ENCODE data around the gene WFIKKN1. TPM values are rescaled to one million over a fixed set of nuclear protein-coding genes. Genes with fewer than 3 reads are reported as not detected.

The WFIKKN1 gene
- total and polyA plus RNA-seq, 2 of the 13 experiments (the other 11 are each of a cell fraction or from before 2014, with no cell fraction given): 1.7 to 4.9 TPM

DNA sequence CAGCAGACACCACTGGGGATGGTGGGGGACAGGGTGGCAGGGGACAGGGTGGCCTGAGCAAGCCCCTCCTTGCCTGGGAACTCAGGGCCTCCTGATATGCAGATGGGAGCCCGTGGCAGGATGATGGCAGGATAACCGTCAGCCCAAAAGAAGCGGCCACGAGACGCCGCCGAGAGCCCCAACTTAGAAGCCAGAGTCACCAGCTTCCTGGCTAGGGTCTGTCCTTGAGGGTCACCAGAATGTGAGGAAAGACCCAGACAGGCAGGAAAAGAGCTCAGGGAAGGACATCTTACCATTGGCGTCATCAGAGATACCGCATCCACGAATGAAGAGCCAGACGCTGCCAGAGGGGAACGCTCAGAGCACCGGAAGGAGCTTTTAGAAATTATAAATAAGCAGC lies 21.5 kb upstream of the WFIKKN1 start:
- FAIRE-seq (no peak), DNase-seq (ENCODE audit: low spot score) (no peak), ATAC-seq (no peak)
- H3K4me1 ChIP-seq (ENCODE audit: insufficient read depth, low read length): peaks cover 17% of the 10 kb centered on the region
- H3K27me3 ChIP-seq (ENCODE audit: control insufficient read depth in 1 of 2, insufficient read depth in 2 of 2, low read length in 2 of 2): no peaks in the 10 kb centered on the region
- CTCF ChIA-PET (ENCODE audit: low intra/inter-chr PET ratio, low total read pairs): no interaction called here
- H3K9me3 ChIP-seq (ENCODE audit: low read length): no peaks in the 10 kb centered on the region
- 98% methylated on average over 13 of the region's 13 CpGs for WGBS (ENCODE audit: low lambda C conversion rate)
- H2AFZ ChIP-seq (ENCODE audit: low read length): no peak overlapping the region
- TF ChIP-seq, protein P1, sequence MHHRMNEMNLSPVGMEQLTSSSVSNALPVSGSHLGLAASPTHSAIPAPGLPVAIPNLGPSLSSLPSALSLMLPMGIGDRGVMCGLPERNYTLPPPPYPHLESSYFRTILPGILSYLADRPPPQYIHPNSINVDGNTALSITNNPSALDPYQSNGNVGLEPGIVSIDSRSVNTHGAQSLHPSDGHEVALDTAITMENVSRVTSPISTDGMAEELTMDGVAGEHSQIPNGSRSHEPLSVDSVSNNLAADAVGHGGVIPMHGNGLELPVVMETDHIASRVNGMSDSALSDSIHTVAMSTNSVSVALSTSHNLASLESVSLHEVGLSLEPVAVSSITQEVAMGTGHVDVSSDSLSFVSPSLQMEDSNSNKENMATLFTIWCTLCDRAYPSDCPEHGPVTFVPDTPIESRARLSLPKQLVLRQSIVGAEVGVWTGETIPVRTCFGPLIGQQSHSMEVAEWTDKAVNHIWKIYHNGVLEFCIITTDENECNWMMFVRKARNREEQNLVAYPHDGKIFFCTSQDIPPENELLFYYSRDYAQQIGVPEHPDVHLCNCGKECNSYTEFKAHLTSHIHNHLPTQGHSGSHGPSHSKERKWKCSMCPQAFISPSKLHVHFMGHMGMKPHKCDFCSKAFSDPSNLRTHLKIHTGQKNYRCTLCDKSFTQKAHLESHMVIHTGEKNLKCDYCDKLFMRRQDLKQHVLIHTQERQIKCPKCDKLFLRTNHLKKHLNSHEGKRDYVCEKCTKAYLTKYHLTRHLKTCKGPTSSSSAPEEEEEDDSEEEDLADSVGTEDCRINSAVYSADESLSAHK (CRISPR knock-in tag; IDR thresholded peaks at IDR 0.05; ENCODE audit: borderline replicate concordance): no peak
- TF ChIP-seq MTA1 (CRISPR knock-in tag; IDR thresholded peaks at IDR 0.05; ENCODE audit: borderline replicate concordance): no peak
- no peak for TF ChIP-seq ZNF558 (CRISPR knock-in tag; IDR thresholded peaks at IDR 0.05; ENCODE audit: borderline replicate concordance)
- peaks cover 8% of the 10 kb centered on the region for H3K79me2 ChIP-seq (ENCODE audit: insufficient read depth, low read length)
- no peak overlapping the region for H3K27ac ChIP-seq (ENCODE audit: extremely low read length, insufficient read depth, low read length)
- no TSS peak for BruUV-seq (replicated peaks)
- no peaks in the 10 kb centered on the region for H4K20me1 ChIP-seq (ENCODE audit: insufficient read depth, low read length)
- H3K36me3 ChIP-seq (replicated peaks in 1 of 2; ENCODE audit: control insufficient read depth in 1 of 2, insufficient read depth in 2 of 2, low read length in 2 of 2): 0 out of 5 replicates have a peak, but pooled peaks cover 1 to 3% of the 10 kb centered on the region in 2 experiments
- no peak overlapping the region for H3K4me3 ChIP-seq (replicated peaks in 1 of 3; ENCODE audit: insufficient read depth in 1 of 3, low read depth in 2 of 3, low read length in 3 of 3)
- H3K9ac ChIP-seq (ENCODE audit: insufficient read depth, low read depth, low read length): no peak overlapping the region
- peak overlapping the region; percentile 57; the same call in 1 of the 2 replicates for H3K4me2 ChIP-seq (ENCODE audit: low read depth, low read length)
- in situ Hi-C loops (cut with HindIII; ENCODE audit: extremely low pct_ligation_motif_present, low pct_unique_long_range_greater_than_20kb): no loop called here
- POLR2A ChIA-PET: no interaction called here
- intact Hi-C loops (cut with micrococcal nuclease; ENCODE audit: unreplicated experiment): no loop called here

DNA sequence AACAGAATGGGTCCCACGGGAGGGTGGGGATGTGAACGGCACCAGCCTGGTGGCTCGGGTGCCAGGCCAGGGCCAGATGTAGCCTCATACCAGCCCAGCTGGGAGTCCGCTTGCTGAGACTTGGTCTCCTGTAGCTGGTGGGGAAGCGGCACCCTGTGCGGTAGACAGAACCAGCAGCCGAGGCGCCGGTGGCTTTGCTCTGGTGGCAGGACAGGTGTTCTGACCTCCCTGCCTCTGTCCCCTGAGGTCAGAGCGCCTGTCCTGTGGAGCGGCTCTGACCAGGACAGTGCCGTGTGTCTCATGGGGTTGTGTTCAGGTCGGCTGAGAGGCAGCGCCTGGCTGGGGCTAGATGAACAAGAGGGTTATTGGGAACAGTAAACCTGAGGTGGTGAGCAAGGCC lies 20.8 kb upstream of the WFIKKN1 start:
- no peaks in the 10 kb centered on the region for H3K9me3 ChIP-seq (ENCODE audit: low read length)
- H3K27me3 ChIP-seq (ENCODE audit: control insufficient read depth in 1 of 2, insufficient read depth in 2 of 2, low read length in 2 of 2): no peaks in the 10 kb centered on the region
- ChIA-PET POLR2A (no interaction called here), CTCF (ENCODE audit: low intra/inter-chr PET ratio, low total read pairs) (interaction anchor here (1.7 kb wide), 1 partner anchor 31 kb away, joined by 11 read pairs; no protein-coding TSS in a partner anchor)
- H3K4me2 ChIP-seq (ENCODE audit: low read depth, low read length): peak overlapping the region; percentile 57
- FAIRE-seq: no peak
- WGBS (ENCODE audit: low lambda C conversion rate): 60% methylated on average over 12 of the region's 14 CpGs
- peaks cover 1 to 7% of the 10 kb centered on the region in 2 experiments; a peak in 1 of 5 replicates for H3K36me3 ChIP-seq (replicated peaks in 1 of 2; ENCODE audit: control insufficient read depth in 1 of 2, insufficient read depth in 2 of 2, low read length in 2 of 2)
- in situ Hi-C loops (cut with HindIII; ENCODE audit: extremely low pct_ligation_motif_present, low pct_unique_long_range_greater_than_20kb): no loop called here
- peak overlapping the region; percentile 46 for H3K9ac ChIP-seq (ENCODE audit: insufficient read depth, low read depth, low read length)
- DNase-seq (ENCODE audit: low spot score): no peak
- H3K27ac ChIP-seq (ENCODE audit: extremely low read length, insufficient read depth, low read length): peak overlapping the region; percentile 49
- no peaks in the 10 kb centered on the region for H4K20me1 ChIP-seq (ENCODE audit: insufficient read depth, low read length)
- TF ChIP-seq HNRNPLL (IDR thresholded peaks at IDR 0.05; ENCODE audit: low read depth, low read length, poor library complexity, severe bottlenecking) (no peak), ZNF891 (CRISPR knock-in tag; IDR thresholded peaks at IDR 0.05) (peak; percentile 49; the same call in 1 of the 2 replicates), AGO2 (optimal IDR thresholded peaks at IDR 0.05; ENCODE audit: low read depth, low read length) (peak; percentile 33)
- ATAC-seq: peak; percentile 67
- intact Hi-C loops (cut with micrococcal nuclease; ENCODE audit: unreplicated experiment): no loop called here
- no TSS peak for BruUV-seq (replicated peaks)
- H2AFZ ChIP-seq (ENCODE audit: low read length): no peak overlapping the region
- H3K79me2 ChIP-seq (ENCODE audit: insufficient read depth, low read length): peaks cover 7% of the 10 kb centered on the region
- peaks cover 17% of the 10 kb centered on the region for H3K4me1 ChIP-seq (ENCODE audit: insufficient read depth, low read length)
- peak overlapping the region; percentile 2 to 47 (median 42); a peak in 5 of 6 replicates for H3K4me3 ChIP-seq (replicated peaks in 1 of 3; ENCODE audit: insufficient read depth in 1 of 3, low read depth in 2 of 3, low read length in 3 of 3)
